GM18520 (cell line): ENCODE results near the gene DAAM1.

ENCODE experiments used
- ATAC-seq: cut with Tn5 transposase; IDR thresholded peaks from one replicate; pipeline ENCODE4 v1.9.1; 2021; ENCODE audit not compliant: unreplicated experiment

DAAM1 gene

DNA sequence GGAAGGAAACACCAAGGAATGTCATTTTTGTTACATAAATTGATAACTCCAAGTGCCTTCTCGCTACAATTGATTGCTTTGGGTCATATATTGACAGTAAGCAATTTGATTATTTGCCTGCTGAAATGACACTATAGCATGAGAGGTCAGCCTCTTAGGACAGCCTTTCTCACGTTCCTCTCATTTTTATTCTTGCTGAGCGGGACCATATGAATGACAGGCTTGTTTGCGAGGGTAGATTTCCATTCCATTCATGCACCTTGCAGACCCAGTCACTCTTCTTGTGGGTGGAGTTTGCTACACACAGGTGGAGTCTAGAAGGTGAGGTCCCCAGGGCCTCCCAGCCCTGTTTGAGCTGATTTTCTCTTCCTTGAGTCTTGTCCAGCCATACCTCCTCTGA, 27.3 kb downstream of the DAAM1 start:
- no peak for ATAC-seq

DNA sequence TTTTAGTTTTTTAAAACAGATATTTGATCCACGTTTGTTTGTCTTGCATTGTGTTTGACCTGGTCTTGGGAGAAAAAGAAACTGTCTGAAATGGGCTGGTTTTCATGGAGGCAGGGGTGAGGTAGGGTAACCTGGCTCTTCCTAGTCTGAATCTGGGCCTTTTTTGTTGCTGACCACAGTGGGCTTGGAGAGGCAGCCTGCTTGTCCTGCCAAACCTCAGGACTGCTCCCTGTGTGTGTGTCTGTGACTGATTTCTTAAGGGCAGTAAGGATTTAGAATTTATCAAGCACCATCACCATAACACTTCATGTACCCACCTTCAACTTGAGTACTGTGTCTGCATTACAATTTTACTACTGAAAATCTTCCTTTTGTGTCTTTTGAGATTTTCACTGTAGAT, 28.5 kb downstream of the DAAM1 start:
- ATAC-seq, result no peak

DNA sequence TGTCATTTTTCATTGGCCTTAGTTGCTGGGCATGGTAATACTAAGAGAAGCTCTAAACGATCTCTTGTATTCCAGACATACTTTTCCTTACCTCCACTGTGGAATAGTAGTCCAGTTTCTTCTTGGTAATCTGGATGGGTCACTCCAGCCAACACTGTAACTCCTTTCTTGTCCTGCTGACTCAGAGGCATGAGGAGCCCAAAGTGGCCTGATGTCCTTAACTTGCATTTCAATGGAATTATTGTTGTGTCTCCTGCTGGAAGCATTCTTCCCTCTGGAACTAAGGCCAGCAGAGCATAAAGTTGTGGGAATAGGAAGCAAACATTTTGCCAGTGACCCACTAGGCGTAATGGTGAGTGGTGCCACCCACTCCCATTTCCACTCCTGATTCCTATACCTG, 33.1 kb downstream of the DAAM1 start:
- no peak for ATAC-seq

DNA sequence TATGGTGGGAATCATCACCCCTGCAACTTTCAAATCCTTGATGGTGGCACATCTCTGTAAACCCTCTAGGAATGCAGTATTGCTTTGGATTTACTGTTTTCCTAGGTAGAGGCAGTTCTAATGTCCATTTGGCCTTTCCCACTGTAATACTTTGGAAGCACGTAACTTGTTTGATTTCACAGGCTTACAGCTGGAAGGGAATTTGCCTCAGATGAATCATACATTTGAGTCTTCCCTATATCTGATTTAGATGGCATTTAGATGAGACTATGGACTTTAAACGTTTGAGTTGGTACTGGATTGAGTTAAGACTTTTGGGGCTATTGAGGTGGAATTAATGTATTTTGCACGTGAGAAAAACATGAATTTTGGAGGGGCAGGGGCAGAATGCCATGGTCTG, 35.9 kb downstream of the DAAM1 start:
- ATAC-seq, result no peak

DNA sequence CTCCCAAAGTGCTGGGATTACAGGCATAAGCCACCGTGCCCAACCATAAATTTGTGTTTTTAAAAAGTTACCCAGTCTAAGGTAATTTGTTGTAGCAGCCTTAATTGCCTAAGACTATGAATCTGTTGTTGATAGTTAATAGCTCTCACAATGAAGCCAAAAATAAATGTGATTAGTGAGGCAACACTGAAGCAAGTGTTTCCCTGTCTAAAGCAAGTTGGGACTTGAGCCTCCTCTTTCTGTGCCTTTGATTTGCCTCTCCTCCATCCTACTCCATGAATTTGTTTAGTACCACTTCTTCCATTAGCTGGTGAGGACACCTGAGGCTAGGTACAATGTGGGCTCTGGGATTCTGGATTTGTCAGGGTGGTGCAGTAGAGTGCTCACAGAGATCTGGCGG, 36.8 kb downstream of the DAAM1 start:
- ATAC-seq, result no peak

DNA sequence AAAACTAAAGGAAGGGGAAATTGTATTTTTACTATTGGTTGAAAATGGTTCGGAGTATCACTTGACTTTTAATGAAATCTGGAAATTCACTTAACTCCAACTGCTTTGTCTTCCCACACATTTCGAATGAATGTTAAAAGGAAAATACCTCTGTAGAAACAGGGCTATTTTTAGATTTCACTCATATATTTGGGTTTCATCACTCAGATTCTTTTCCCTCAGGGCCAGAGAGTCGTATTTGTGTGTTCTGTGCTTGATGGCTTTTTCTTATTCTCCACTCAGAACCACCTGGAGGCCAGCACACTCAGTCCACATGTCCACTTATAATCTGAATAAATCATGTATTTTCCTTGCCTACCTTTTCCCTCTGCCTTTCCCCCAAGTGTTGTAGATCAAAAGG, 40.0 kb downstream of the DAAM1 start:
- no peak for ATAC-seq

DNA sequence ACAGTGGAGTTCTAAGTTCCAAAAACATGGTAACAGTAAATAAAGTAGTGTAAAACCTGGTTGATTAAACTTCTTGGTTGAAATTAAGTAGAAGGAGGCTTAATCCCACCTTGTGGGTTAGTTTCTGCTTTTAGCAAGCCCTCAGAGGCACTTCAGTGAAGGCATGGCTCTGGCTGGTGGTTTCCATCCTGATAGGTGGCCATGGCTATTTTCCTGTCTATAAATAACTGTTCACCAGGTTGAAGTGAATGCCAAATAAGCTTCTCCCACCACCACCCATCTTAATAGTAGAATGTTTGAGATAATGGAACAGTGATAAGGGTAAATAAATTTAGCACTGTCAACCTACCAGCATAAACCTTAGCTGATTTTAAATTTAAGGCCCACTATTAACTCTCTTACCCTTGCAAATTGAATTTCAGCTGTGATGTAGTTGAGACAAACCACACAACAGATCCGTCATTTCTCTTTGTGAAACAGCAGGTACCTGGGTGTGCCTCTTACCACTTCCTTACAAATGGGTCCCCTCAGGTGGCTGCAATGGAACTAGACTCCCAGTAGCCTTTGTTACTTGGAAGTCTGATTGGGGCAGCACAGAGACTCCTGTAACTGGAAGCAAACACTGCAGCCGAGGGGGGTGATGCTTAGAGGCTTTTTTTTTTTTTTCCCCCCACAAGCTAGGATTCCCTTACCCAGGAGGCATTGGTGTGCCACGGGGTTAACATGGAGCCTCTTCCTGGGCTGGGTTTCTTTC, 41.4 kb downstream of the DAAM1 start:
- ATAC-seq, result no peak

DNA sequence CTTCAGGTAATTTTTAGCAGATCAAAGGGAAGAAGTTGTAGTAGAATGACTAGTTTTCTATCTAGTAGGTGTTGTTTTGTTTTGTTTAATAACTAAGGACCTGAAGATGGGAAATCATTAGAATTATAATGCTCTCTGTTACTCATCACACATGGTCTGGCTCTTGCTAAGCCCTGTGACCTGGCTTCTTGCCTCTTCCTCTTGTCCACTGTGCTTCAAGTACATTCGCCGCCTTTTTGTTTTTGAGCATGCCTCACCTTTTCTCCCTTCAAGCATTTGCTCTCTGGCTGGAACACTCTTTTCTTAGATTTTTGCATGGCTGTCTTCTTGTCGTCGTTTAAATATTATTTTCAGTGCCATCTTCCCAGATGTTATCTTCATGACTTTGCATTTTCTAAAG, 47.7 kb downstream of the DAAM1 start:
- no peak for ATAC-seq

DNA sequence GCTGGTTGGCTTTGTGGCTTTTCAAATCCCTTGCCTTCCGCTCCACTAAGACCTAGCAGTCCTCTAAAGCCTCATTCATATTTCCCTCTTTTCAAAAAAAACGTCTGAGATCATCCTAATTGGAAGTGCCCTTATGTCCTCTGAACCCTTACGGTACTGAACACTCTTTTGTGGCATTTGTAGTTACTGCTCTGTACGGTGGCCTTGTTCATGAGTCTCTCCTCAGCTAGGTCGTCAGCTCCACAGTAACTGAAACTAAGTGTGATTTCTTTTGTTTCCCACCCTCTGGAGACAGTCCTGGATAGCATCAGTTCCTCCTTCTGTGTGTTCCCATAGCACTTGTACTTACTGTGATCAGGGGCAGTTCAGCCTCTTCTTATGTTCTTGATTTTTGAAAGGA, 49.7 kb downstream of the DAAM1 start:
- no peak for ATAC-seq

DNA sequence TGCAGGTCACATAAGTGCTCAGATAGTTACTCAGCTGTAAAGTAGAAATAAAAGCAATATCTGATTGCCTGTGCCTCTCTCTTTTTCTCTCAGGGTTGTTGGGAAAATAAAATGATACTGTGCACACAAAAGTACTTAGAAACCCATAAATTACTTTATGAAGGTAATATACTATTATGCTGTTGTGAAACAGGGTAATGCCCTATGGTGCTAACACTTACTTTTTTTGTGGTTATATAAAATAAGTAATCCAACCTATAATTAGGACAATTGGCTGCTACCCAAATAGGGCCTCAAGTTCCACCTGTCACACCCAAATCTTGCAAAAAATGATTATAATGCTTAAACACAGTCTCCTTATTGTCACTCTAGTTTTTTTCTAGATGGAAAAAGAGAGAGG, 50.6 kb downstream of the DAAM1 start:
- no peak for ATAC-seq

DNA sequence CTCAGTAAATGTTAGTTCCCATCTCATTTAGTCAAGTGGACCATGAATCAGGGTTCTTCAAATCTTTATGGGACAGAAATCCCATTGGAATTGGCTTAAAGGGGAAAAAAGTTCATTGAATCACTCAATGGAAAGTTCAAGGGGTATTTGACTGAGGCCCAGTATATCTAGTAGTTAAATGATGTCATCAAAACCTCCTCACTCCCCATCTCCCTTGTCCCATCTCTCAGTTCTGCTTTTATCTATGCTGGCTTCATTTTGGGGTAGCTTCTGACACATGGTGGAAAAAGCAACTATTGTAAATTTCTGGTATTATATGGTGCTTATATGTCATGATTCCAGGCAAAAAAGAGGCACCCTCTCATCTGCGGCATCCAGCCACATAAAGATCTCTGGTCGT, 51.9 kb downstream of the DAAM1 start:
- peak; percentile 67 for ATAC-seq

DNA sequence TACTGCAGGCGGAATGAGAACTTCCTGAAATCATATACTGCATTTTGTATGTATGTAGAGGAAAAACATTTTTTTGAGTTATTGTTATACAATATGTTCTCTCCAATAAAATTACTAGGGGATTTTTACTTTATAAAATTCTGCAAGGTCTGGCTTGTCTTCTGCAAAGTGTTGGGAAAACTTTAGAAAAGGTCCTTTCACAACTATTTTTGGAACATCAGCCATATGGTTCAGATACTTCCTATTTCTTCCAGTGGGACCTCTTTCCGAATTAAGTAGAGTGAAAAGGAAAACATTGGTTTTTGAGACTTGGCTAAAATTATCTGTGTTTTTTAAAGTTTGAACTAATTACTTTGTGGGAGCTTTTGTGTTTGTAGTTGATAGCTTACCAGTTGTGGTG, 52.7 kb downstream of the DAAM1 start:
- ATAC-seq, result no peak

DNA sequence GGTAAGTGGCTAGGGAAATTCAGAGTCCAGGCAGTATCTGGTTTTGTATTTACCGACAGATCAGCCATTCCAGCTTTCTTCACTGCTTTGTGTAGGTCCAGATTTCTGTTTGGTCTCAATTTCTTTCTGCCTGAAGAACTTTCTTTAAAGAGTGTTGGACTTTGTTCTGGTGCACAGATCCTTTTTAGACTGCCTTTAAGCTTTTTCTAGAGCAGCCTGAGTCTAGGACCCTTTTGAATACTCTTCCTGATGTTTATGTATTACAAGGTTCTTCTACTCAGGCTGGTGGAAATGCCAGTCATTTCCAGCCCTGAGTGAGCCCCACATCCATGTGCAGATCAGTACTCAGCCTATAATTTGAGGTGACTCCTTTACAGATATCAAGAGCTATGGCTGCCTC, 54.7 kb downstream of the DAAM1 start:
- no peak for ATAC-seq

DNA sequence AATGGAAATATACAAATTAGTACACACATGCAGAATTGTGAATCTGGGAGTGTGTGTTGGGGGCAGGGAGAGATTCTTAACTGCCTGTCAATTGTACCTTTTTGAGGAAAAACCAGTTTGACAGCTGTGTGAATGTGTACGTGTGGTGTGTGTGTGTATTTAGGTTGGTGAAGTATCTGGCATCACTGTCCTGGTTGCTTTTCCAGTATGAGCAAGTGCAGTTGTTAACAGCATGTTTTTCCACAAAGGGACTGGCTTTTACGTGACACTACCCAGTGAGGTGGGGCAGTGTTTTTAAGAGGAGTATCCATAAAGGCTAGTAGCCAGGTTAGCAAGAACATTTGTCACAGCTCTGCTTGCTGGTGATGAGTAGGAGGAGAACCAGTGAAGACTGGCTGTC, 56.1 kb downstream of the DAAM1 start:
- no peak for ATAC-seq

DNA sequence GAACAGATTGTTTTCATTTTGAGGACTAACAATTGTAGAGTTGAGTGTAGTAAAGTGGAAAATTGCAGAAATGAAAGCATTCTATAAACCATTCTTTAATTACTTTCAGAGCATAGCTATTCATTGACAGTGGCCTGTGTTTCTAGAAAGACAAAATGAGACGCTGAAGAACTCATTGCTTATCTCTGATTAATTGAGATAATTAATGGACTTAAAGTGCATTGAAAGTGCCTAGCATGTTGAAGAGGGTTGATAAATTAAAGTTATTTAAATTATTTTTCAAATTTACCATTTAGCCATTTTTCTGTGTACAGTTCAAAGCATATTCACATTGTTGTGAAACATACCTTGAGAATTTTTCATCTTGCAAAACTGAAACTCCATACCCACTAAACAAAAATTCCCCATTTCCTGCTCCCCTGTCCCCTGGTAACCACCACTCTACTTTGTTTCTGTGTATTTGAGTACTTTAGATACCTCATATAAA, 57.4 kb downstream of the DAAM1 start:
- ATAC-seq, result peak; percentile 66

DNA sequence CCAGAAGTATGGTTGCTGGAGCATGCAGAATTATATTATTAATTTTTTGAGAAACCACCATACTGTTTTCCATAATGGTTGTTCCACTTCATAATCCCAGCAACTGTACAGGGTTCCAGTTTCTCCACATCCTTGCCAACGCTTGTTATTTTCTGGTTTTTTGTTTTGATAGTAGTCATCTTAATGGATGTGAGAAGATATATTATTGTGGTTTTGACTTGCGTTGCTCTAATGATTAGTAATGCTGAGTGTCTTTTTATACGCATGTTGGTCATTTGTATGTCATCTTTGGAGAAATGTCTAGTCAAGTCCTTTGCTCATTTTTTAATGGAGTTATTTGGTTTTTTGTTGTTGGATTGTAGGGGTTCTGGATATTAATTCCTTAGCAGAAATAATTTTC, 58.1 kb downstream of the DAAM1 start:
- no peak for ATAC-seq

DNA sequence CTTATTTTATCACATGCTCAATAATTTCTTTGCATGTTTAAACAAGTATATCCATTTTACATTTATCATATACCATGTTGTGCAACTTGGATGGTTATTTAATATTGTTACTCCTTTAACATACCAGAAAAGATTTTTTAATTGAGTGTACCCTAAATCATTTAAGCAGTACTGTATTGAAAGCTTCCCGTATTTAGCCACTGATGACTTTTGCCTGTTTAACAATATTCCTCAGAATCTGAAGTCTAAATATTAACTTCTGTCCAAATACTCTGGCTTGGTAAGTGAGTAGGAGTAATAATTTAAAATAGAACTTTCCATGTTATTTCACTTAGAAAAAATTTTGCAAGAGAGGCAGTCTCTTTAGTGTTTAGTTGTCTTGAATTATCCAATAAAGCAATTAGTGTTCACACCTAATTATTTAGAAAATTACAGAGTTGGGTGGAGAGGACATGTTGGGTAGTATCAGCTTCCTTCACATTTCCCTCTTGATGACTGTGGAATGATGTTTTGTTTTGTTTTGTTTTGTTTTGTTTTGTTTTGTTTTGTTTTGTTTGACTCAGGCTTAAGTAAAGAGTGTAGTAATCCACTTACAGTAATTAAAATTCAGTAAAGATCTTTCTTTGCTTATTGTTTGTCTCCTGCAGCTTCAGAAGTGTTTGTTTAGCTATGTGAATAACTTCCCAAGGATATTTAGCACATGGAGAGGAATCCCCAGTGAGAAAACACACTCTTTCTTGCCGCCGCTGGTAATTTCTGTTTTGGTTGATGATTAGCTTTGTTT, 59.5 kb downstream of the DAAM1 start:
- no peak for ATAC-seq

DNA sequence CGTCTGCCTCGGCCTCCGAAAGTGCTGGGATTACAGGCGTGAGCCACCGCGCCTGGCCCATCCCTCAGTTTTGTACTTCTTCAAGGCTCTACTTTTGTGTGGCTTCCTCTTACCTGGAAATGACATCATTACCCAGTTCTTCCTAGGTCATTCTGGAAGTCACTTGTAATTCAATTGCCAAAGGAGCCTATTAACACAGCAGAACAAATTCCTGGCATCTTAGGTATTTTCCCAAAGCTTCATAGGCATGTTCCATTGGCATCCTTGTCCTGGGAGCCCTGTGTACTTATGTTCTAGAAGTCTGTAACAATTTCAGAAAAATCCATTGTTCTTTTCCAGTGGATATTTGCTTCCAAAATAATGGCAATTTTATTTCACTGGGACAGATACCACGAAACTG, 60.6 kb downstream of the DAAM1 start:
- no peak for ATAC-seq

DNA sequence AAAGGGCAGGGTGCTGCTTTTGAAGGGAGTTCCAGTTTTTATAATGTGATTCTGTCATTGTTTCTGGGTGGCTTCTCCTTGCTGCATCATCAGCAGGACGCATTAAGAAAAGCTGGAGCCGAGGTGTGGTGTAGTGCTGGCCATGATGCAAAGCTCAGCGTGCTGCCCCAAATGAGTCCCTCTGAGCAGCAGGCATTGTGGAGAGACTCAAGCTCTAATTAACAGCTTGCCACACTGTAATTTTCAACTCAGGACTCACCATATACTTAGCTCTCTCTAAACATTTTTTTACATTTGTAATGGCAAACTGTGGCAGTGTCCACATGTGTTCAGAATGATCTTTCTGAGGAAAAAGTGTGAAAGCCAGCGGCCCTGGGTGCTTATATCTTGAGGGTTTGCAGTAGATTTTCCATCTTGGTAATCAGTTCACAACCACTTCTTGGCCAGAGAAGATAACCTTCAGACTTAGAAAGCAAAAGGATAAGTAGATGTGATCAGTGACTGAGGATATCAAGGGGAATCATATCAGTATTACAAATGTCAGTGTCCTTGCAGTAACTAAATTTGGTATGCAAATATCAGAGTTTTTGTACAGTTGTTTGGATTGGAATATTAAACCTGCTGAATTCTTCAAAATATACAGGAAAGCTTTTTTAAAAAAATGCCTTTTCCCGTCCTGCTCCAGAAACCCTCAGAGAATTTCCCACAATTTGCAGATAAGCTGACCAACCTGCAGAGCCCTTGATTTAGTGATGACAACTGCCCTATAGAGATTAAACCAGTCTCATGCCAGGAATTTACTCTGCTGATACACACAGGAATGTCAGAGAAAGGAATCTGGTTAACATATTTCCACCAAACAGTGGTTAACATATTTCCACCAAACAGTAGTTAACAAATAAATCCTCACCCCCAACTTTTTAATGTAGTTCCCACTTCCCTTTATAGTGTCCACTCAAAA, 63.6 kb downstream of the DAAM1 start:
- ATAC-seq, result no peak

DNA sequence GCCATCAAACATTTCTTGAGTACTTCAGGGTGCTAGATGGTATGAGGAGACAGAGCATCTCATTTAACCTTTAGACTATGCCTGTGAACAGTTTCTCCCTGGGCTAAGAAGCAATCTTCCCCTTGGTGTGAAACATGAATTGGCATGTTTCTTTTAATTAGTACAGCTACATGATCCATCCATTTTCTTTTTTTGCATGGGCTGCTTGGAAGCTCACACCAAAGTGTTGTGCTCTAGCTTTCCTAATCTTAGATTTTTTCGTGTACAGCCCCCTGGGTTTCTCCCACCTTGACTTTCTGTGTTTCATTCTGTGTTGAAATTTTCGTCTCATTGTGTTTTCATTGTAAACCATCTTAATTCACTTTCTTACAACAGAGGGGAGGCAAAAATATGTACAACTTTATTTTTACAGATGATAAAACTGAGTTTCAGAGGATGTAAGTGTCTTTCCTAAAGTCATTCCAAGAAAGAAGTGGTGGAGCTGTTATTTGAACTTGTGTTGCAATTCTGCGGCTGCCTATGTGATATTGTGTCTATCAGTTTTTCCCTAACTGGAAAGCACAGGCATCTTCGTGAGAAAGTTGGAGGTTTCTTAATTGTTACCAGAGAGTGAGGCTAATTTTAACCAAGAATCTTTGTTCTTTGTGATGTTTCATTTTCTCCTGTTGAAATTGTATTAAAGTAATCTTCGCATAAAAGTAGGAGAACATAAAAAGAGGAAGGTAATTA, 64.5 kb downstream of the DAAM1 start:
- ATAC-seq, result no peak

DNA sequence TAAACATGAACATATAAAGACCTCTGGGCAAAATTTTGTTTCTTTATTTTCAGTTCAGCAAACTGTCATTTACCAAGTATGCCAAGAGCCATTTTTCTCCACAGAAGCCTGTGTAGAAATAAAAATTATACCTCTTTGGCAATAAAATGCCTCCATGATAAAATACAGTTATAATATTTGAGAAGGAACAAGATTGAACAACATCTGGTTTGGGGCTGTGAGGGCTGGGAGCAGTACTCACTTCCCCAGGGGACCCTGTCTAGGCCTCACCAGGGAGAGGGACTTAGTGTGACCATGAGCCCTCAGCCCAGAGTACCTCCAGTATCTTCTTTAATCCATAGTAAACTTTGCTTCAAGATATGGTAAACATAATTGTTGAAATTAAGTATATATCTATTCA, 65.1 kb downstream of the DAAM1 start:
- no peak for ATAC-seq
